Panc1 (cell line): Measurements from ENCODE around the gene TENM3.

Experiments used
- POLR2AphosphoS5 ChIP-seq: IDR thresholded peaks from 2 replicates; pipeline ENCODE4 v1.6.1; 2012; ENCODE audit warnings: mild to moderate bottlenecking, low read depth, low read length, moderate library complexity
- TF ChIP-seq, protein P1 (sequence below): fragments of 450-650 bp; IDR thresholded peaks from 2 replicates; pipeline ENCODE4 v1.5.1; 2017; ENCODE audit warnings: mild to moderate bottlenecking
- TF ChIP-seq, protein P2 (sequence below), 2 experiments: IDR thresholded peaks; 2 replicates each; pipeline ENCODE4 v1.6.1; 2011 to 2012; ENCODE audit warnings: low read depth in 2 of 2, control low read depth in 1 of 2, low read length in 1 of 2, mild to moderate bottlenecking in 1 of 2, moderate library complexity in 1 of 2; ENCODE audit not compliant: insufficient read depth in 1 of 2

- TF ChIP-seq, protein P1, sequence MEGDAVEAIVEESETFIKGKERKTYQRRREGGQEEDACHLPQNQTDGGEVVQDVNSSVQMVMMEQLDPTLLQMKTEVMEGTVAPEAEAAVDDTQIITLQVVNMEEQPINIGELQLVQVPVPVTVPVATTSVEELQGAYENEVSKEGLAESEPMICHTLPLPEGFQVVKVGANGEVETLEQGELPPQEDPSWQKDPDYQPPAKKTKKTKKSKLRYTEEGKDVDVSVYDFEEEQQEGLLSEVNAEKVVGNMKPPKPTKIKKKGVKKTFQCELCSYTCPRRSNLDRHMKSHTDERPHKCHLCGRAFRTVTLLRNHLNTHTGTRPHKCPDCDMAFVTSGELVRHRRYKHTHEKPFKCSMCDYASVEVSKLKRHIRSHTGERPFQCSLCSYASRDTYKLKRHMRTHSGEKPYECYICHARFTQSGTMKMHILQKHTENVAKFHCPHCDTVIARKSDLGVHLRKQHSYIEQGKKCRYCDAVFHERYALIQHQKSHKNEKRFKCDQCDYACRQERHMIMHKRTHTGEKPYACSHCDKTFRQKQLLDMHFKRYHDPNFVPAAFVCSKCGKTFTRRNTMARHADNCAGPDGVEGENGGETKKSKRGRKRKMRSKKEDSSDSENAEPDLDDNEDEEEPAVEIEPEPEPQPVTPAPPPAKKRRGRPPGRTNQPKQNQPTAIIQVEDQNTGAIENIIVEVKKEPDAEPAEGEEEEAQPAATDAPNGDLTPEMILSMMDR: no peak
- no peak for TF ChIP-seq POLR2AphosphoS5
- TF ChIP-seq, protein P2, sequence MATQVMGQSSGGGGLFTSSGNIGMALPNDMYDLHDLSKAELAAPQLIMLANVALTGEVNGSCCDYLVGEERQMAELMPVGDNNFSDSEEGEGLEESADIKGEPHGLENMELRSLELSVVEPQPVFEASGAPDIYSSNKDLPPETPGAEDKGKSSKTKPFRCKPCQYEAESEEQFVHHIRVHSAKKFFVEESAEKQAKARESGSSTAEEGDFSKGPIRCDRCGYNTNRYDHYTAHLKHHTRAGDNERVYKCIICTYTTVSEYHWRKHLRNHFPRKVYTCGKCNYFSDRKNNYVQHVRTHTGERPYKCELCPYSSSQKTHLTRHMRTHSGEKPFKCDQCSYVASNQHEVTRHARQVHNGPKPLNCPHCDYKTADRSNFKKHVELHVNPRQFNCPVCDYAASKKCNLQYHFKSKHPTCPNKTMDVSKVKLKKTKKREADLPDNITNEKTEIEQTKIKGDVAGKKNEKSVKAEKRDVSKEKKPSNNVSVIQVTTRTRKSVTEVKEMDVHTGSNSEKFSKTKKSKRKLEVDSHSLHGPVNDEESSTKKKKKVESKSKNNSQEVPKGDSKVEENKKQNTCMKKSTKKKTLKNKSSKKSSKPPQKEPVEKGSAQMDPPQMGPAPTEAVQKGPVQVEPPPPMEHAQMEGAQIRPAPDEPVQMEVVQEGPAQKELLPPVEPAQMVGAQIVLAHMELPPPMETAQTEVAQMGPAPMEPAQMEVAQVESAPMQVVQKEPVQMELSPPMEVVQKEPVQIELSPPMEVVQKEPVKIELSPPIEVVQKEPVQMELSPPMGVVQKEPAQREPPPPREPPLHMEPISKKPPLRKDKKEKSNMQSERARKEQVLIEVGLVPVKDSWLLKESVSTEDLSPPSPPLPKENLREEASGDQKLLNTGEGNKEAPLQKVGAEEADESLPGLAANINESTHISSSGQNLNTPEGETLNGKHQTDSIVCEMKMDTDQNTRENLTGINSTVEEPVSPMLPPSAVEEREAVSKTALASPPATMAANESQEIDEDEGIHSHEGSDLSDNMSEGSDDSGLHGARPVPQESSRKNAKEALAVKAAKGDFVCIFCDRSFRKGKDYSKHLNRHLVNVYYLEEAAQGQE (IDR thresholded peaks at IDR 0.05; ENCODE audit: insufficient read depth in 1 of 2, low read depth in 2 of 2, low read length in 1 of 2): no peak
Observed at GRCh38 chr4:182320092-182320491, 76.9 kb downstream of the TENM3 start.
